Measurements from ENCODE around the gene HJV.
"Not testable (repeated sequence)": the region's sequence is repeated elsewhere in the genome, so short reads cannot be mapped to it uniquely, and the experiment has no call there.

HJV gene

DNA sequence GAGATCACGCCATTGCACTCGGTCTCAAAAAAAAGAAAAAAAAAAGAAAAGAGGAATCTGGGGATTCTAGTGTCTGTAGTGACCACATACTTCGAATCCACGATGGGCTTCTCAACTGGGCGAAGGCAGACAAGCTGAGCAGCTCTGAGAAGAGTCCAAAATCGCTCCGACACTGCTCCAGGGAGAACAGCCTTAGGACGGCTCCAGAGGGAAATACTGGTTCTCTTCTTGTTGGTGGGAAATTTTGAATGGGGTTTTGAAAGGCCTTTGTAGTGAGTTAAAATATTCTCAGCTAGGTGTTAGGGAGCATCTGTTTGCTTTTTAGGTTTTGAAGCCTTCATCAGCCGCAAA, 18.3 kb upstream of the HJV start:
- H3K27ac ChIP-seq = peak overlapping the region; percentile 98
- no peak for TF ChIP-seq ZFX (IDR thresholded peaks at IDR 0.05; ENCODE audit: borderline replicate concordance)

DNA sequence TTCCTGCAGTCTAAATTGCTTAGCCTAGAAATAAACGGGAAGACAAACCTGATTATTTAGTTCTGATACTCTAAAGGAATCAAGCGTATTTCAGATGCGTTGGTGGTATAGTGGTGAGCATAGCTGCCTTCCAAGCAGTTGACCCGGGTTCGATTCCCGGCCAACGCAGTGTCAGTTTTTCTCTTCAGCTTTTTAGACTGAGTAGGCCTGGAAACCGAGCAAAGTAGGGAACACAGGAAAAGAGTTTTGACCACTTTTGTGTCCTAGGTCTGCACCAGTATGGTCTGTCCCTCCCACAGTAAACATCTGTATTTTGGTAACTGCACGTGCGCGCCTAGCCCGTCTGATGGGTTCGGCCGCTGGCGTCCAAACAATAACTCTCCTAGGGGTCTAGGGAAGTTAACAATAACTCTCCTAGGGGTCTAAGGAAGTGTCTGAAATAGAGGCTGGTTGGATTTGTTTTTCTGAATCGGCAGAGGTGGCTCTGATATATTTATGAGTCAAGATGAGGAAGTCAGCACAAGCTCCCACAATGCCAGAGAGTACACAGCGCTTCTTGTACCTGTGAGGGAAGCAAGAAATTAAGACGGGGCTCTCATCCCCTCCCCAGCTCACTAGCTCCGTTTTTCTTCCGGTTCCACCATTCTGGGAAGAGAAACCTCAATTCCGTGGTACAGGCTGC, 15.6 kb upstream of the HJV start:
- peak overlapping the region; percentile 98 for H3K27ac ChIP-seq
- TF ChIP-seq, protein P1, sequence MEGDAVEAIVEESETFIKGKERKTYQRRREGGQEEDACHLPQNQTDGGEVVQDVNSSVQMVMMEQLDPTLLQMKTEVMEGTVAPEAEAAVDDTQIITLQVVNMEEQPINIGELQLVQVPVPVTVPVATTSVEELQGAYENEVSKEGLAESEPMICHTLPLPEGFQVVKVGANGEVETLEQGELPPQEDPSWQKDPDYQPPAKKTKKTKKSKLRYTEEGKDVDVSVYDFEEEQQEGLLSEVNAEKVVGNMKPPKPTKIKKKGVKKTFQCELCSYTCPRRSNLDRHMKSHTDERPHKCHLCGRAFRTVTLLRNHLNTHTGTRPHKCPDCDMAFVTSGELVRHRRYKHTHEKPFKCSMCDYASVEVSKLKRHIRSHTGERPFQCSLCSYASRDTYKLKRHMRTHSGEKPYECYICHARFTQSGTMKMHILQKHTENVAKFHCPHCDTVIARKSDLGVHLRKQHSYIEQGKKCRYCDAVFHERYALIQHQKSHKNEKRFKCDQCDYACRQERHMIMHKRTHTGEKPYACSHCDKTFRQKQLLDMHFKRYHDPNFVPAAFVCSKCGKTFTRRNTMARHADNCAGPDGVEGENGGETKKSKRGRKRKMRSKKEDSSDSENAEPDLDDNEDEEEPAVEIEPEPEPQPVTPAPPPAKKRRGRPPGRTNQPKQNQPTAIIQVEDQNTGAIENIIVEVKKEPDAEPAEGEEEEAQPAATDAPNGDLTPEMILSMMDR (IDR thresholded peaks at IDR 0.05) = no peak
- TF ChIP-seq ZFX (IDR thresholded peaks at IDR 0.05; ENCODE audit: borderline replicate concordance) = no peak

DNA sequence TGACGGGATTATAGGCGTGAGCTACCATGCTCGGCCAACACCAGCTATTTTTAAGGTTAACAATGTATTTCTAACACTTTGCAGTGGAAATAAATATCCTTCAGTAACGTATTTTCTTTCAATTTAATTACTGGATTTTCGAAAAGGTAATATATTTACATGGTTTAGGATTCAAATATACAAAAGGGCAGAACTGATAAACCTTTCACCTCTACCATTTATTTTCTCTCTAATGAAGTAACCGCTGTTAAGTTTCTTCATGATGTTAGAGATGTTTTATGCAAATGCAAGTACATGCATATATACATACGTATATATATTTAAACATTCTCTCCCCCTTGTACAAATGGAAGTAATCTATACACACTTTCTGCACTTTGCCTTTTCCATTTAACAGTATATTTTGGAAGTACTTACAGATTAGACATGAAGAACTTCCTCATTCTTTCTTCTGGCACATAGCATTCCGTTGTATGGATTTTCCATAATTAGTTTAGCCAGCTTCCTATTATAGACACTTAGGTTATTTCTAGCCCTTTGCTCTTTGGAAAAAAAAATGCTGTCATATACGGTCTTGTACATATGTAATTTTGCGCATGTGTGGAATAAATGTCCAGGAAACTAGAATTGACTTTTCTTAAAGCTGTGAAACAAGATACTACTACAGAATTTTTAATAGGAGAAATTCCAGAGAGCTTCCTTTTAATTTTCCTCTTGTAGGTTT, 14.9 kb upstream of the HJV start:
- TF ChIP-seq, protein P1 (IDR thresholded peaks at IDR 0.05) = no peak
- no peak for TF ChIP-seq ZFX (IDR thresholded peaks at IDR 0.05; ENCODE audit: borderline replicate concordance)
- peak overlapping the region; percentile 98 for H3K27ac ChIP-seq

DNA sequence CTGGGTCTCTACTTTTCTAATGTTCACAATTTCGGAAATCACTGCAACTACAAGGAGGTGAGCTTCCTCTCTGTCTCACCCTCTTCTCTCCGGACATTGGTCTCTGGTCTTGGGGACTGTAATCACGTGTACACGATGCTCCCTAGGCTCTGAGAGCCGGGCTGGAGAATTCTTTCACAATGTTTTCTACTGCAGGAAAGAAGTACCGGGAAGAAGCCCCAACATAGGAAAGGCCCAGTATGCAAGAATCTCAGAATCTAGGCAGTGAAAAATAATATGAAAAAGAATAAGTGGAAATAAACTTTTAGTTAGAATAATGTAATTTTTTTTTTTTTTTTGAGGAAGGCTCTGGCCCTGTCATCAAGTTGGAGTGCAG, 13.5 kb upstream of the HJV start:
- H3K27ac ChIP-seq = peak overlapping the region; percentile 98
- TF ChIP-seq, protein P1 (IDR thresholded peaks at IDR 0.05) = no peak
- TF ChIP-seq ZFX (IDR thresholded peaks at IDR 0.05; ENCODE audit: borderline replicate concordance) = no peak

DNA sequence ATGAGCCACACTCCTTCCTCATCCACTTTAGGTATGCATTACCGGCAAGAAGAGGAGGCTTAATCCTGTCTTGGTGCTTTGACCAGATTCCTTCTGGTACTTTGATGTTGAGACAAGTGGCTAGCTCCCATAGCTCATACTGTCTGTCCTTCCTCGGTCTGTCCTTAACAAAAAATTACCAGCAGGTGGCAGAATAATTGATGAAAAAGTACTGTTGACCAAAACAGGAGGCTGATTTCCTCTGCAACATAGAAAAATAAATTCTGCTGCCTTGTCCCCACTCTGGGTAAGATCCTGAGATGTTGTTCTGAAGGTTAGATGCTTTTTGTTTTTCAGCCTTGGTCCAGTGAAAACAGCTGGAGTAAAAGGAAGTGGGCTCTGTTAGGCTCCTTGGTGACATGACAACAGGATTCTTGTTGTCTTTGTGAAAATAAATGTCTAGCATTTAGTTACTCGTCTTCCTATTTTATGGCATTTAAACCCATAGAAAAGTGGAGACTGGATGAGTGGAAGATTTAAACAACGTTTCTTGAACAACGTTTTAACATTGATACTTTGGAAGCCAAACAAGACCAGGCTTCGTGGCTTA, 11.2 kb upstream of the HJV start:
- H3K27ac ChIP-seq = peak overlapping the region; percentile 21; the same call in 1 of the 2 replicates
- TF ChIP-seq, protein P1 (IDR thresholded peaks at IDR 0.05) = peak; percentile 84
- no peak for TF ChIP-seq ZFX (IDR thresholded peaks at IDR 0.05; ENCODE audit: borderline replicate concordance)

DNA sequence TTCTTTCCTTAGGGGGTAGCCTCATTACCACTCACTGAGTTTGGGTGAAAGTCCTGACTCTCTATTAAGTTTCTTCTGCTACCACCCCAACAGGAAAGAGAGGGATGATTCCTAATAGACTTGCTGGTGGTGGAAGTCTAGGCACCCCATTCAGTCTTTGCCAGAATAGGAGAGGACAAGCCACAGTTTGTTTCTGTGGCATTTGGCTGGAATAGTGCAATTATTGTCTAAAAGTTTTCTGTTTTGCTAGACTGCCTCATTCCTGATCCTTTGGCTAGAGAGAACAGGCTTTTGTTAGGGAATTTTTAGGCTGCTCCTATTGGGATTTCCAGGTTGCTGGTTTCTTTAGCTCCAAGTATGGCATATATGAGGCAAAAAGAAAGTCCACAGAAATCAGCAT, 9.9 kb upstream of the HJV start:
- no peak for TF ChIP-seq ZFX (IDR thresholded peaks at IDR 0.05; ENCODE audit: borderline replicate concordance)
- TF ChIP-seq, protein P1 (IDR thresholded peaks at IDR 0.05) = no peak
- H3K27ac ChIP-seq = no peak overlapping the region

DNA sequence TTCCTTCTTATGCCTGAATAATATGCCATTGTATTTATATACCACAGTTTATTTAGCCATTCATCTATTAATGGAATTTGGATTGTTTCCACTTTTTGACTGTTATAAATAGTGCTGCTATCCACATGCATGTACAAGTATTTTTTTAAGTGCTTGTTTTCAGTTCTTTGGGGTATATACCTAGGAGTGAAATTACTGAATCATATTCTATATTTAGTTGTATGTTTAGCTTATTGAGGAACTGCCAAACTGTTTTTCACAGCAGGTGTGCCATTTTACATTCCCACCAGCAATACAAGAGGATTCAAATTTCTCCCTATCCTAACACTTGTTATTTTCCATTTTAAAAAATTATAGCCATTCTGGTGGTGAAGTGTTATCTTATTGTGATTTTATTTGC, 7.6 kb upstream of the HJV start:
- TF ChIP-seq ZFX (IDR thresholded peaks at IDR 0.05; ENCODE audit: borderline replicate concordance) = no peak
- TF ChIP-seq, protein P1 (IDR thresholded peaks at IDR 0.05) = no peak

DNA sequence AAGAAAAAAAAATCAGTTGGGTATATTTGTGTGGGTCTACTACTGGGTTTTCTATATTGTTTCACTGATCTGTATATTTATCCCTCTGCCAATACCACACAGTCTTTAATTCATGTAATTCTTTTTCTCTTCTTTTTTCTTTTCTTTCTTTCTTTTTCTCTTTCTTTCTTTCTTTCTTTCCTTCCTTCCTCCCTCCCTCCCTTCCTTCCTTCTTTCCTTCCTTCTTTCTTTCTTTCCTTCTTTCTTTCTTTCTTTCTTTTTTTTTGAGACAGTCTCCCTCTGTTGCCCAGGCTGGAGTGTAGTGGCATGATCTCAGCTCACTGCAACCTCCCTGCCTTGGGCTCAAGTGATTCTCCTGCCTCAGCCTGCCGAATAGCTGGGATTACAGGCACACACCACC, 5.1 kb upstream of the HJV start:
- not testable (repeated sequence) for H3K27ac ChIP-seq

More for the DNA sequence above, 7.6 kb upstream of the HJV start:
- H3K27ac ChIP-seq = no peak overlapping the region

DNA sequence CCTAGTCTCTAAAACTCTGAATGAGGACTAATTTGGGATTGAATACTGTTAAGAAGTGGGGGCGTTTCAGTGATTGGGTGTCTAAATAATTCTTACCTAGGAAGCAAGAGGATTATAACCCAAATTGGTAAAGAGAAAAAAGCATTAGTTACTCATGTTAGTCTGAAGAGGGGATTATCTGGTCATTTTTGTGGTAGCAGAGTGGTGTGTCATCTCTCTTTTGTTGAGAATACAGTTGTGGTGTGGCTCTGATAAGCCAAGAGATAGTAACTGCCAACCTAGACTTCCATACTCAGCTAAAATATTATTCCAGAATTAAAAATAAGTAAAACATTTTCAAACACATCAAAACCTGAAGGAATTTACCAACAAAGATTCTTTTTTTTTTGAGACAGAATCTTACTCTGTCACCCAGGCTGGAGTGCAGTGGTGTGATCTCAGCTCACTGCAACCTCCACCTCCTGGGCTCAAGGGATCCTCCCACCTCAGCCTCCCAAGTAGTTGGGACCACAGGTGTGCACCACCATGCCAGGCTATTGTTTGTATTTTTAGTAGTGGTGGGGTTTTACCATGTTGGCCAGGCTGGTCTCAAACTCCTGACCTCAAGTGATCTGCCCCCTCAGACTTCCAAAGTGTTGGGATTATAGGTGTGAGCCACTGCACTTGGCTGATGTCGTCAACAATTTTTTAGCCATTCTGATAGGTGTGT, 4.4 kb upstream of the HJV start:
- not testable (repeated sequence) for H3K27ac ChIP-seq
